Right ventricle myocardium superior (tissue), 1 donor: ENCODE data around the gene AQP6. TPM values are rescaled to one million over a fixed set of nuclear protein-coding genes. Genes with fewer than 3 reads are reported as not detected.

ENCODE experiments used
- ATAC-seq: fragments of 200-7000 bp; cut with Tn5 transposase; one replicate; pipeline ENCODE4 v1.9.1; 2020; ENCODE audit warnings: mild to moderate bottlenecking; ENCODE audit not compliant: poor library complexity
- DNase-seq: peaks from one replicate; pipeline ENCODE4 v3.0.0-alpha.2; 2020
- intact Hi-C: fragments of 100-400 bp; cut with DNase I; formaldehyde crosslinking; loops from one replicate; pipeline ENCODE4 v1.11.2; 2022
- total RNA-seq: library from RNA; stranded (reverse); fragmentation: NEBNext Ultra II Directional; extraction: Animal tissue kit (Norgen Biotek cat#: 25700); gene quantifications from one replicate; pipeline ENCODE4 v1.2.1, GENCODE V29; 2021
- donor health status: DM: no; HTN: yes; CAD: no; lungs with severe emphysema.

The AQP6 gene
- total RNA-seq, 1 donor from 2014 or later, result not detected

GRCh38 chr12:49964849-49965624 is 7.7 kb upstream of the AQP6 start:
- intact Hi-C loops, result loop anchor here (5.0 kb wide), 1 partner anchor 107 kb away; no protein-coding TSS in a partner anchor
- DNase-seq (no peak), ATAC-seq (no peak)

GRCh38 chr12:49965836-49966235 is 6.9 kb upstream of the AQP6 start:
- DNase-seq, result no peak
- no peak for ATAC-seq
- intact Hi-C loops, result loop anchor here (2.0 to 5.0 kb wide), 2 partner anchors 91 to 106 kb away; partner anchors contain the start of gene ASIC1

GRCh38 chr12:49966511-49967041 is 6.2 kb upstream of the AQP6 start:
- ATAC-seq (no peak), DNase-seq (no peak)
- intact Hi-C loops, result loop anchor here (2.0 to 5.0 kb wide), 2 partner anchors 90 to 106 kb away; partner anchors contain the start of gene ASIC1

GRCh38 chr12:49967042-49967776 is 5.5 kb upstream of the AQP6 start:
- DNase-seq (peak; percentile 95), ATAC-seq (peak; percentile 87)
- intact Hi-C loops, result loop anchor here (2.0 to 5.0 kb wide), 2 partner anchors 90 to 105 kb away; partner anchors contain the start of gene ASIC1

- intact Hi-C loops, result loop anchor here (2.0 to 5.0 kb wide), 2 partner anchors 89 to 104 kb away; partner anchors contain the start of gene ASIC1
- no peak for DNase-seq
- no peak for ATAC-seq
Observed at GRCh38 chr12:49967777-49968250, 4.9 kb upstream of the AQP6 start.

GRCh38 chr12:49968471-49968870 is 4.3 kb upstream of the AQP6 start:
- ATAC-seq, result no peak
- intact Hi-C loops, result loop anchor here (5.0 kb wide), 1 partner anchor 104 kb away; no protein-coding TSS in a partner anchor

GRCh38 chr12:49969027-49969426 is 3.7 kb upstream of the AQP6 start:
- ATAC-seq (no peak), DNase-seq (no peak)
- intact Hi-C loops, result loop anchor here (5.0 kb wide), 1 partner anchor 103 kb away; no protein-coding TSS in a partner anchor

More at GRCh38 chr12:49968471-49968870, 4.3 kb upstream of the AQP6 start:
- no peak for DNase-seq

GRCh38 chr12:49969651-49970429 is 2.9 kb upstream of the AQP6 start:
- intact Hi-C loops, result loop anchor here (5.0 to 10.0 kb wide), 2 partner anchors 102 to 195 kb away; no protein-coding TSS in a partner anchor
- ATAC-seq, result no peak
- DNase-seq, result no peak

GRCh38 chr12:49970658-49971057 is 2.1 kb upstream of the AQP6 start:
- intact Hi-C loops, result loop anchor here (10.0 kb wide), 1 partner anchor 196 kb away; no protein-coding TSS in a partner anchor
- ATAC-seq, result no peak
- DNase-seq, result no peak

GRCh38 chr12:49971141-49971540 is 1.6 kb upstream of the AQP6 start:
- intact Hi-C loops, result loop anchor here (10.0 kb wide), 1 partner anchor 196 kb away; no protein-coding TSS in a partner anchor
- ATAC-seq (no peak), DNase-seq (no peak)

GRCh38 chr12:49972129-49972528 is 618 bp upstream of the AQP6 start:
- ATAC-seq, result no peak
- intact Hi-C loops, result loop anchor here (10.0 kb wide), 1 partner anchor 197 kb away; no protein-coding TSS in a partner anchor
- DNase-seq, result no peak

GRCh38 chr12:49973361-49973830 is 649 bp downstream of the AQP6 start:
- intact Hi-C loops, result loop anchor here (10.0 kb wide), 1 partner anchor 199 kb away; no protein-coding TSS in a partner anchor
- DNase-seq (no peak), ATAC-seq (no peak)

- intact Hi-C loops, result loop anchor here (10.0 kb wide), 1 partner anchor 199 kb away; no protein-coding TSS in a partner anchor
- DNase-seq (peak; percentile 84), ATAC-seq (peak; percentile 93)
Observed at GRCh38 chr12:49974231-49974675, 1.5 kb downstream of the AQP6 start.

- DNase-seq, result no peak
- ATAC-seq, result peak; percentile 21
- intact Hi-C loops, result loop anchor here (10.0 kb wide), 1 partner anchor 200 kb away; no protein-coding TSS in a partner anchor
Observed at GRCh38 chr12:49974677-49975317, 2.0 kb downstream of the AQP6 start.

- intact Hi-C loops, result loop anchor here (10.0 kb wide), 1 partner anchor 201 kb away; no protein-coding TSS in a partner anchor
- ATAC-seq, result no peak
- no peak for DNase-seq
Observed at GRCh38 chr12:49975318-49975761, 2.6 kb downstream of the AQP6 start.

GRCh38 chr12:49976557-49976956 is 3.8 kb downstream of the AQP6 start:
- DNase-seq, result no peak
- intact Hi-C loops, result loop anchor here (10.0 kb wide), 1 partner anchor 202 kb away; no protein-coding TSS in a partner anchor
- no peak for ATAC-seq

- no peak for ATAC-seq
- DNase-seq, result no peak
- intact Hi-C loops, result loop anchor here (10.0 kb wide), 1 partner anchor 203 kb away; no protein-coding TSS in a partner anchor
Observed at GRCh38 chr12:49978125-49978524, 5.4 kb downstream of the AQP6 start.
